ENCODE results near the gene KRT34. TPM values are rescaled to one million over a fixed set of nuclear protein-coding genes. Genes with fewer than 3 reads are reported as not detected.

The KRT34 gene
- total RNA-seq, 1 donor from 2014 or later: not detected

- H3K4me1 ChIP-seq: no peaks in the 10 kb centered on the region
- H3K9me3 ChIP-seq (ENCODE audit: low read depth): no peaks in the 10 kb centered on the region
- no peaks in the 10 kb centered on the region for H3K79me2 ChIP-seq (ENCODE audit: low read depth)
- H3K27ac ChIP-seq: no peak overlapping the region
- H3K4me2 ChIP-seq: no peak overlapping the region
- Mint-ChIP-seq H3K9me3 (no peaks in the 10 kb centered on the region), H3K4me1 (no peaks in the 10 kb centered on the region), H3K27ac (no peak overlapping the region), H3K4me3 (no peak overlapping the region), H3K27me3 (ENCODE audit: insufficient read depth, low read depth) (peaks cover 2% of the 10 kb centered on the region), H3K36me3 (no peaks in the 10 kb centered on the region)
- no peaks in the 10 kb centered on the region for H3F3A ChIP-seq (ENCODE audit: low read depth)
- no peak overlapping the region for H3K4me3 ChIP-seq
- no peaks in the 10 kb centered on the region for H3K36me3 ChIP-seq
- H3K27me3 ChIP-seq: no peaks in the 10 kb centered on the region
- DNase-seq (ENCODE audit: low spot score): no peak
- H2AFZ ChIP-seq (replicated peaks): no peak overlapping the region
- no peaks in the 10 kb centered on the region for H4K20me1 ChIP-seq (ENCODE audit: low read depth)
- no peak for TF ChIP-seq EZH2phosphoT487 (IDR thresholded peaks at IDR 0.05)
- no peak for TF ChIP-seq EZH2 (IDR thresholded peaks at IDR 0.05)
- TF ChIP-seq CTCF (IDR thresholded peaks at IDR 0.05): no peak
- H3K9ac ChIP-seq: no peak overlapping the region
These were observed 14.6 kb downstream of the KRT34 start for GRCh38 chr17:41367426-41368075.

DNA sequence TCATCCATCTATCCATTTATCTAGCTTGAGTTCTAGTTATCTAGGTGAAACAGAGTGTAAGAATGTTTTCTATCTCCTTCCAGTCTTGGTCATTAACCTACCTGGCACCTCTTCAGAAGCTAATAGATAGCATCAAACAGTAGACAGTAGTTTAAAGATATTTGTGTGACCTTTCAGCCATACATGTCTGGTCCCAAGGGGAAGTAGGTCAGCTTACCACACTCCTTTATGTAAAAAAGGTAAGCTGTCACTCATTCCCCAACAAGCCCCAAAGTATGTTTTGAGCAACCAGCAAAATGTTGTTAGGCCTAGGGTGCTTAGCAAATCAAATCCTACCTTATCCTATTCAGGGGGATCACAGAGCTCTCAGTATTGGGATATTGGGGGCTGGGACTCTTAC lies 16.0 kb downstream of the KRT34 start:
- no peaks in the 10 kb centered on the region for H4K20me1 ChIP-seq (ENCODE audit: low read depth)
- no peak for DNase-seq (ENCODE audit: low spot score)
- no peaks in the 10 kb centered on the region for H3K36me3 ChIP-seq
- Mint-ChIP-seq H3K4me1 (no peaks in the 10 kb centered on the region), H3K27ac (no peak overlapping the region), H3K36me3 (no peaks in the 10 kb centered on the region), H3K4me3 (no peak overlapping the region), H3K27me3 (ENCODE audit: insufficient read depth, low read depth) (peaks cover 2% of the 10 kb centered on the region), H3K9me3 (no peaks in the 10 kb centered on the region)
- H3K79me2 ChIP-seq (ENCODE audit: low read depth): no peaks in the 10 kb centered on the region
- no peaks in the 10 kb centered on the region for H3K27me3 ChIP-seq
- H3F3A ChIP-seq (ENCODE audit: low read depth): no peaks in the 10 kb centered on the region
- H3K9ac ChIP-seq: no peak overlapping the region
- no peak overlapping the region for H3K4me2 ChIP-seq
- no peak for TF ChIP-seq EZH2 (IDR thresholded peaks at IDR 0.05)
- no peak for TF ChIP-seq CTCF (IDR thresholded peaks at IDR 0.05)
- no peak for TF ChIP-seq EZH2phosphoT487 (IDR thresholded peaks at IDR 0.05)
- H3K4me3 ChIP-seq: no peak overlapping the region
- no peaks in the 10 kb centered on the region for H3K9me3 ChIP-seq (ENCODE audit: low read depth)
- no peak overlapping the region for H2AFZ ChIP-seq (replicated peaks)
- H3K4me1 ChIP-seq: no peaks in the 10 kb centered on the region
- no peak overlapping the region for H3K27ac ChIP-seq

- TF ChIP-seq EZH2phosphoT487 (IDR thresholded peaks at IDR 0.05): no peak
- no peak for TF ChIP-seq CTCF (IDR thresholded peaks at IDR 0.05)
- no peak for TF ChIP-seq EZH2 (IDR thresholded peaks at IDR 0.05)
- H3K27ac ChIP-seq: no peak overlapping the region
- no peaks in the 10 kb centered on the region for H3K9me3 ChIP-seq (ENCODE audit: low read depth)
- H3K36me3 ChIP-seq: no peaks in the 10 kb centered on the region
- no peaks in the 10 kb centered on the region for H3K27me3 ChIP-seq
- H3K9ac ChIP-seq: no peak overlapping the region
- H3K4me2 ChIP-seq: no peak overlapping the region
- Mint-ChIP-seq H3K27me3 (ENCODE audit: insufficient read depth, low read depth) (no peaks in the 10 kb centered on the region), H3K4me1 (no peaks in the 10 kb centered on the region), H3K27ac (no peak overlapping the region), H3K4me3 (no peak overlapping the region), H3K36me3 (no peaks in the 10 kb centered on the region), H3K9me3 (no peaks in the 10 kb centered on the region)
- DNase-seq (ENCODE audit: low spot score): no peak
- H4K20me1 ChIP-seq (ENCODE audit: low read depth): no peaks in the 10 kb centered on the region
- no peak overlapping the region for H3K4me3 ChIP-seq
- H3F3A ChIP-seq (ENCODE audit: low read depth): no peaks in the 10 kb centered on the region
- H3K4me1 ChIP-seq: no peaks in the 10 kb centered on the region
- H3K79me2 ChIP-seq (ENCODE audit: low read depth): no peaks in the 10 kb centered on the region
- H2AFZ ChIP-seq (replicated peaks): no peak overlapping the region
These were observed 18.2 kb downstream of the KRT34 start for GRCh38 chr17:41363881-41364280.

All from neural progenitor cell (in vitro differentiated cells).